H1 (cell line): Measurements from ENCODE around the gene BAIAP2.

Source experiments
- CTCF ChIP-seq, 3 experiments: IDR thresholded peaks; 1 replicate in 2 of 3; 2 replicates in 1 of 3; pipeline versions ENCODE4 v1.5.1 to v1.6.1; 2011; ENCODE audit warnings: low read length in 3 of 3, mild to moderate bottlenecking in 3 of 3, inconsistent platforms in 2 of 3, low read depth in 1 of 3, moderate library complexity in 1 of 3; ENCODE audit not compliant: insufficient read depth in 1 of 3; ENCODE audit errors: control extremely low read depth in 1 of 3
- EP300 ChIP-seq, 2 experiments: IDR thresholded peaks; 1 replicate in 1 of 2; 2 replicates in 1 of 2; pipeline ENCODE4 v1.6.1; 2011 to 2012; ENCODE audit warnings: low read depth in 2 of 2, low read length in 2 of 2, mild to moderate bottlenecking in 2 of 2, borderline replicate concordance in 1 of 2, inconsistent platforms in 1 of 2, moderate library complexity in 1 of 2
- POLR2AphosphoS5 ChIP-seq: IDR thresholded peaks from 2 replicates; pipeline ENCODE4 v1.6.1; 2011; ENCODE audit warnings: low read depth, low read length
- RAD21 ChIP-seq, 2 experiments: IDR thresholded peaks in 1 of 2; conservative IDR thresholded peaks in 1 of 2; 2 replicates each; pipeline ENCODE4 v1.6.1; 2011; ENCODE audit warnings: low read depth in 2 of 2, low read length in 2 of 2, improper control_type of control experiment in 1 of 2, inconsistent platforms in 1 of 2, mild to moderate bottlenecking in 1 of 2, moderate library complexity in 1 of 2
- SIX5 ChIP-seq: IDR thresholded peaks from 2 replicates; pipeline ENCODE4 v1.6.1; 2011; ENCODE audit warnings: mild to moderate bottlenecking, low read depth, low read length

GRCh38 chr17:80997424-80998117, 37.4 kb upstream of the BAIAP2 start:
- TF ChIP-seq CTCF (IDR thresholded peaks at IDR 0.05; ENCODE audit: control extremely low read depth in 1 of 3, insufficient read depth in 1 of 3, low read depth in 1 of 3, low read length in 3 of 3): no peak
- no peak for TF ChIP-seq EP300 (IDR thresholded peaks at IDR 0.05; ENCODE audit: borderline replicate concordance in 1 of 2, low read depth in 2 of 2, low read length in 2 of 2)
- no peak for TF ChIP-seq SIX5
- TF ChIP-seq RAD21 (IDR thresholded peaks at IDR 0.05 in 1 of 2, conservative IDR thresholded peaks at IDR 0.05 in 1 of 2; ENCODE audit: low read depth in 2 of 2, low read length in 2 of 2): no peak
- no peak for TF ChIP-seq POLR2AphosphoS5
